Prostate gland (tissue), 2 donors: ENCODE measurements around the gene RNF187. TPM values are rescaled to one million over a fixed set of nuclear protein-coding genes. Genes with fewer than 3 reads are reported as not detected.

Experiments used
- DNase-seq: peaks from one replicate; pipeline ENCODE4 v3.0.0-alpha.2; 2019; ENCODE audit warnings: low spot score
- H3K27ac ChIP-seq, 2 donors: fragments of 200-600 bp; sonication (generic); 2 replicates each; pipeline ENCODE4 v1.5.1; 2017 to 2019
- H3K27me3 ChIP-seq: fragments of 200-600 bp; sonication (generic); replicated peaks from 2 replicates; pipeline ENCODE4 v1.5.1; 2019; ENCODE audit not compliant: insufficient read depth
- H3K36me3 ChIP-seq, 2 donors: fragments of 200-600 bp; sonication (generic); 1 replicate in 1 of 2; 2 replicates in 1 of 2; pipeline versions ENCODE4 v1.5.1 to v1.8.1; 2017 to 2019
- H3K4me1 ChIP-seq: fragments of 200-600 bp; sonication (generic); replicated peaks from 2 replicates; pipeline ENCODE4 v1.5.1; 2019
- H3K4me3 ChIP-seq, 2 donors: fragments of 200-600 bp; sonication (generic); 2 replicates each; pipeline ENCODE4 v1.5.1; 2017 to 2019
- H3K9me3 ChIP-seq: fragments of 200-600 bp; sonication (generic); 2 replicates; pipeline ENCODE4 v1.5.1; 2017
- CTCF ChIP-seq, 4 experiments: fragments of 200-600 bp in 2 of 4; fragments of 450-650 bp in 2 of 4; sonication (generic) in 2 of 4; IDR thresholded peaks; 1 replicate in 3 of 4; 2 replicates in 1 of 4; pipeline ENCODE4 v1.5.1; 2016 to 2019; ENCODE audit warnings: antibody characterized with exemption in 4 of 4, mild to moderate bottlenecking in 2 of 4, moderate library complexity in 2 of 4
- POLR2A ChIP-seq: fragments of 450-650 bp; IDR thresholded peaks from one replicate; pipeline ENCODE4 v1.6.1; 2016; ENCODE audit warnings: antibody characterized with exemption, mild to moderate bottlenecking
- POLR2AphosphoS5 ChIP-seq: sonication (generic); formaldehyde crosslinking; IDR thresholded peaks from one replicate; pipeline ENCODE4 v1.6.1; 2017; ENCODE audit warnings: antibody characterized with exemption
- WGBS: methylation state at CpG from one replicate; pipeline ENCODE4 v1.1.5; 2018; 5-methylcytosine and 5-hydroxymethylcytosine counted together
- intact Hi-C: fragments of 100-400 bp; cut with DNase I; formaldehyde crosslinking; loops from one replicate; pipeline ENCODE4 v1.14.2; 2022
- total RNA-seq, 2 donors: library from RNA; depleted of rRNA; stranded (reverse); fragments of >200 nt; gene quantifications; one replicate each; pipeline ENCODE4 v1.1.0, GENCODE V29; 2016

The RNF187 gene
- total RNA-seq, 2 donors from 2014 or later: 83.7 to 130 TPM

GRCh38 chr1:228450200-228450599 is 37.0 kb upstream of the RNF187 start:
- Histone ChIP-seq H3K4me3 (no peak overlapping the region), H3K4me1 (no peaks in the 10 kb centered on the region), H3K36me3 (no peaks in the 10 kb centered on the region), H3K27me3 (peaks cover 4% of the 10 kb centered on the region), H3K9me3 (no peaks in the 10 kb centered on the region), H3K27ac (no peak overlapping the region)
- WGBS: 93% methylated on average over 11 of the region's 11 CpGs
- no peak for TF ChIP-seq POLR2A
- TF ChIP-seq CTCF (IDR thresholded peaks at IDR 0.05): no peak
- TF ChIP-seq POLR2AphosphoS5: no peak
- DNase-seq: no peak
- intact Hi-C loops: no loop called here

GRCh38 chr1:228452194-228453021 is 34.8 kb upstream of the RNF187 start:
- no peaks in the 10 kb centered on the region for H3K36me3 ChIP-seq
- no peaks in the 10 kb centered on the region for H3K4me1 ChIP-seq
- H3K4me3 ChIP-seq: no peak overlapping the region
- TF ChIP-seq POLR2AphosphoS5: no peak
- no peak for TF ChIP-seq POLR2A
- no peak for TF ChIP-seq CTCF (IDR thresholded peaks at IDR 0.05)
- no peak overlapping the region for H3K27ac ChIP-seq
- DNase-seq: no peak
- intact Hi-C loops: no loop called here
- 89% methylated on average over 10 of the region's 10 CpGs for WGBS
- no peaks in the 10 kb centered on the region for H3K9me3 ChIP-seq
- H3K27me3 ChIP-seq: no peaks in the 10 kb centered on the region

- no peak overlapping the region for H3K4me3 ChIP-seq
- H3K27ac ChIP-seq: no peak overlapping the region
Observed at GRCh38 chr1:228453022-228453560, 34.1 kb upstream of the RNF187 start.

GRCh38 chr1:228453614-228454013 is 33.6 kb upstream of the RNF187 start:
- no peak overlapping the region for H3K4me3 ChIP-seq
- no peaks in the 10 kb centered on the region for H3K36me3 ChIP-seq
- no peak for DNase-seq
- no peaks in the 10 kb centered on the region for H3K4me1 ChIP-seq
- intact Hi-C loops: no loop called here
- TF ChIP-seq CTCF (IDR thresholded peaks at IDR 0.05) (no peak), POLR2A (no peak), POLR2AphosphoS5 (no peak)
- 100% methylated on average over 3 of the region's 3 CpGs for WGBS
- H3K27ac ChIP-seq: no peak overlapping the region
- H3K9me3 ChIP-seq: no peaks in the 10 kb centered on the region
- no peaks in the 10 kb centered on the region for H3K27me3 ChIP-seq

More at GRCh38 chr1:228453022-228453560, 34.1 kb upstream of the RNF187 start:
- intact Hi-C loops: no loop called here
- TF ChIP-seq POLR2AphosphoS5 (no peak), POLR2A (no peak), CTCF (IDR thresholded peaks at IDR 0.05) (no peak)
- DNase-seq: no peak
- Histone ChIP-seq H3K36me3 (no peaks in the 10 kb centered on the region), H3K4me1 (no peaks in the 10 kb centered on the region), H3K9me3 (no peaks in the 10 kb centered on the region), H3K27me3 (no peaks in the 10 kb centered on the region)
- 87% methylated on average over 10 of the region's 10 CpGs for WGBS

GRCh38 chr1:228454238-228454637 is 32.9 kb upstream of the RNF187 start:
- Histone ChIP-seq H3K27ac (no peak overlapping the region), H3K27me3 (no peaks in the 10 kb centered on the region), H3K36me3 (no peaks in the 10 kb centered on the region), H3K4me3 (no peak overlapping the region), H3K4me1 (no peaks in the 10 kb centered on the region), H3K9me3 (no peaks in the 10 kb centered on the region)
- no peak for DNase-seq
- WGBS: 88% methylated on average over 1 of the region's 1 CpG
- intact Hi-C loops: no loop called here
- TF ChIP-seq CTCF (IDR thresholded peaks at IDR 0.05) (no peak), POLR2AphosphoS5 (no peak), POLR2A (no peak)
